Stimulated activated CD8-positive, alpha-beta memory T cell treated with anti-CD3 and anti-CD28 coated beads, Interleukin-7, amount 100 ng/mL, for 48 hours (primary cell): ENCODE results near the gene PAX3.

ENCODE experiments used
- DNase-seq, 2 donors: peaks; one replicate each; pipeline ENCODE4 v3.0.0-alpha.2; 2020; ENCODE audit warnings: low read depth in 1 of 2; ENCODE audit errors: extremely low read depth in 1 of 2

Gene PAX3

DNA sequence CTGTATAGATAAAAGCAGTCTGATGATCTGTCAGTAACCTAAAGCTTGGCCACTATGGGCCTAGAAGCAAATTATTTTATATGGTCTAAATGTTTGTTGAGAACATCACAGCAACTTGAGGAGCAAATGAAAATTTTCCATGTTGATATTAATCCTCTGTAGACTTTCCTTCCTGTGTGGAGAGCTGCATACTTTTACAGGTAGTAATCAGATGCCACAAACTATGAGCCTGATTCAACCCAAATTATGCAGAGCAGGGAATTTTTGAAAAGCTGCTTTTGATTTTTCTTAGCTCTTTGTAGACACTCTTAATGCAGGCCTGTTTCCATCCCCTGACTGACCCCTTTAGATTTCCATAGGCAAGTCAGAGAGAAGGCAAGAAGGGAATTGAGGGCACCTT lies 17.3 kb downstream of the PAX3 start:
- no peak for DNase-seq

GRCh38 chr2:222280795-222281194 lies 18.0 kb downstream of the PAX3 start:
- no peak for DNase-seq

DNA sequence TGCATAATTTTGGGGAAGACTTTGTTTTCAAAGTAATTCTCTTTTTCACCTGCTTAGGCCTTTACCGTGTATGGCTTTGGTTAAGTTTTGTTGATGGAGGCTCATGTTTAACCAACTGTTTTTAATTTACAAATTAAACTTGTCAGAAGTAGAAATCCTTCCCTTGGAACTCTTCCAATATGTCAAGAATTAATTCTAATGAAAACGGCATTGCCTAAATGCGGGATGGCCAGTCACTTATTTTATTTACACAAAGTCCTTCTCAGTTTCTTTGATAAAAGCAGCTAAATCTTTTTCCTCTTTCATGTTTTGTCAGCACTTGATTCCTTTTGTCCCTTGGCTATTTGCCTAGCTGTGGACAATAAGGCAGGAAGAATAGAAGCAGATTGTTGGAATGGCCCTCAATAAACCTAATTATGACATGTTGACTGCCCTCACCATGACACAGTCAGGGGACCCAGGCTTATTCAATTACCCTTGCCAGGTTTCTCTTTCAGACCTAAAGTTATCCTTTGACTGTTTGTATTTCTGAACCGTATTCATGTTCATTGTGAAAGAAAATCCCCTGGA lies 26.3 kb downstream of the PAX3 start:
- no peak for DNase-seq

DNA sequence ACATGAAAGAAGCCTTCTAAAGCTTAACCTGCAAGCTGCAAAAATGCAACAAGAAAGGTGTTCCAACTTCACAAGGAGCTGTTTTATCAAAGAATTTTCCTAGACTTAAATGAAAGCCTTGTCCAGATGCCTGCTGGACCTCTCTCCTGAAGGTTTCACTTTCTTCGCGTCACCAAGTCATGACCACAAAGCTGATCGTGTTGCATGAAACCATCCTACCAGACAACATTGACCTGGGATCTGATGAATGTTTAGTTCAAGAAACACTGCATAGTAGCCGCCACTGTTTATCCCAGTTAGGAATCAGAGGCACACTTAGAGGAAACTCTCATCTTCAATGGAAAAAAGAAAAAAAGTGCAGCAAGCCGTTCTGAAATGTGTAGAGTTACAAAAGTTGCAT lies 26.9 kb downstream of the PAX3 start:
- no peak for DNase-seq

GRCh38 chr2:222270396-222270795 lies 28.4 kb downstream of the PAX3 start:
- no peak for DNase-seq

GRCh38 chr2:222269132-222269531 lies 29.7 kb downstream of the PAX3 start:
- no peak for DNase-seq

DNA sequence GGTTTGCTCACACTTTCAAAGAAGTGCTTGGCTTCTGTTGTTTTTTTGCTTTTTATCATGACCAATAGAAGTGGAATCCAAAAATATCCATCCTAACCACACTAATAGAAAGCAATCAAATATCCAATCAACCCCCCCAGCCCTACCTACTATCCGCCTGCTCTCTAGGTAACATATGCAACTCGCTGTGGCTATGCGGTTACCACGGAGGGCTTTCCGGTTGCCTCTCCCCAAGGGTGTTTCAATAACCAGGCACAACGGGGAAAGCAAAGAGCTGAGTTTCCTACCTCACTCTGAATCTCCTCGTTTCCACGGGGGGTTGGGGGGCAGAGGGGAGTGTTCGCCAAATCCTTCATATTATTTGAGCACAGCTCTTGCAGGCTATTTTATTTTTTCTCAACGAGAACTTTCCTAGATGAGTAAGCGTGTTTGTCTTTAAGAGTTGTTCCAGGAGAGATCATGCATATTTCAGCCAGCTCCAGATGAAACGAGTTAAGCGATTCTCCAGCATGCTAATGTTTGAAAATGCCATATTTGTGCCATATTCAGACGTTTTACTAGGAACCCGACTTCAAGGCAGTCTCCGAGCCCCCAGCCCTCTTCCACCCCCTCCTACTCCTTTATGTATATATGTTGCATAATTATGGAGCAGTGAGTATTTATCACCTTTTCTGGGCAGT lies 30.3 kb downstream of the PAX3 start:
- no peak for DNase-seq

GRCh38 chr2:222264791-222265320 lies 33.9 kb downstream of the PAX3 start:
- DNase-seq: no peak

GRCh38 chr2:222261504-222261903 lies 37.3 kb downstream of the PAX3 start:
- DNase-seq: no peak

DNA sequence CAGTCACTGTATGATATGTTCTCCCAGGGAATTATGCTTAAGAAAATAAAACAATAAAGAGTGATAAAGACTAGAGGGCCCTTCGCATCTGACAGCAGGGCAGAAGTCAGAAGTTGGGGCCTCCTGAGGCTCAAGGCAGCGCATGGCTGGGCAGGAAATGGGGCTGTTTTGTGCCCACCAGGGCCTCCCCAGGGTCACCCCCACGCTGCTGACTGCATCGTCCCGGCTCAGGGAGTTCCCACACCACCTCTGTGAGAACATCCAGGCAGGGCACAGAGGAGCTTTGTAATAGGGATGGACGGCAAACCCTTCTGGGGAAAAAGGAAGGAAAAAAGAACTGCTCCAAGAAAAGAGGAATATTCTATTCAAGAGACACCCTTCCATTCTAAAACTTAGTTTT lies 41.2 kb downstream of the PAX3 start:
- DNase-seq: no peak

GRCh38 chr2:222256250-222256649 lies 42.5 kb downstream of the PAX3 start:
- DNase-seq: no peak

GRCh38 chr2:222255090-222255489 lies 43.7 kb downstream of the PAX3 start:
- no peak for DNase-seq

GRCh38 chr2:222250313-222250712 lies 48.5 kb downstream of the PAX3 start:
- no peak for DNase-seq

GRCh38 chr2:222249444-222249843 lies 49.4 kb downstream of the PAX3 start:
- DNase-seq: no peak

- DNase-seq: no peak
Measured at GRCh38 chr2:222248818-222249217, 50.0 kb downstream of the PAX3 start.

GRCh38 chr2:222248256-222248655 lies 50.5 kb downstream of the PAX3 start:
- DNase-seq: no peak

DNA sequence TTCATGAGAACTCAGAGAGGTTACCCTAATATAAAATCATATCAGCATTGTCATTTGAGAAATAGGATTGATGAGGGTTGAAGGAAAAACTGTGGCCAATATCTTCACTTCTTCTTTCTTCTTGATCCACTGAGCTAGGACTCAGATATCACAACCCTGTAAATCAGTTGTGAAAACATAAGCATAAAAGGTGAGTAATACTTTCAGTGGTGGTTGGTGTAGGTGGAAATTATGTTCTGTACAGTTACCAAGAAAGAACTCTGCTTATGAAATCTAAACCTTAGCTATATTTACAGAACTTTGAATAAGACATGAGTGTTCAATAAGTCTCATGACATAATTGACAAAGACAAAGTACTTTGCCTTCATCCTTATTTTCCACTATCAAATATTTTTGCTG lies 56.3 kb downstream of the PAX3 start:
- no peak for DNase-seq

DNA sequence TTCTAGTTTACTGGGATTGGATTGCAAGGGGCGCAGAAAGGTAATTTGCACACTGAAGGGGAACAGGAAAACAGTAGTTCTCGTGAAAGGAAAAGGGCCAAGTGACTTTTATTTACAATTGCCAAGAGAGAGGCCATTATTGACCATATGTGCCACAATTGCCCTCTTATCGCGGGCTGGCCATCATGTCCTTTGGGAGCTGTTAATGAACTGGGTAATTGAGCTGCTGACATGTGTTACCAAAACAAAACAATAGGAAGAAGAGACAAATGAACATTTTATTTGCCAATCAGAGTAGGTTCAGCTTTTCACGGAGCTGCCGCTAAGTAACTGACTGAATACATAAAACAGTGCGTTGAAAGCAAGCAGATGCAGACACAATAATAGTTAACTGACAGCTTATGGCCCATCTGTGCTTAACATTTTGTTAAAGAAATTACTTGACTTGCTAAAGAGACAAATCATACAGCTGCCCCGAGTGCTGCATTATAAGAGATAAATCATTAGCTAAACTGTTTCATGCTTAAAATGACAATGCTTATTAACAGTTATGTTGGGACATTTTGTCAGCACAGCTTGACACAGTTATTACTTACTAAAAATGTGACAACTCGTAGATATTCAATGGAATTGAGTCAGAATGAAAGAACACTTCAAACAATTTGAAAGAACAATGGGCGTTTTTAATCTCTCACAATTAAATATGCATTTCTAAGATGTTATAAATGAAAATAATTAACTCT lies 57.5 kb downstream of the PAX3 start:
- DNase-seq: no peak

- DNase-seq: no peak
Measured at GRCh38 chr2:222240676-222241049, 58.1 kb downstream of the PAX3 start.

DNA sequence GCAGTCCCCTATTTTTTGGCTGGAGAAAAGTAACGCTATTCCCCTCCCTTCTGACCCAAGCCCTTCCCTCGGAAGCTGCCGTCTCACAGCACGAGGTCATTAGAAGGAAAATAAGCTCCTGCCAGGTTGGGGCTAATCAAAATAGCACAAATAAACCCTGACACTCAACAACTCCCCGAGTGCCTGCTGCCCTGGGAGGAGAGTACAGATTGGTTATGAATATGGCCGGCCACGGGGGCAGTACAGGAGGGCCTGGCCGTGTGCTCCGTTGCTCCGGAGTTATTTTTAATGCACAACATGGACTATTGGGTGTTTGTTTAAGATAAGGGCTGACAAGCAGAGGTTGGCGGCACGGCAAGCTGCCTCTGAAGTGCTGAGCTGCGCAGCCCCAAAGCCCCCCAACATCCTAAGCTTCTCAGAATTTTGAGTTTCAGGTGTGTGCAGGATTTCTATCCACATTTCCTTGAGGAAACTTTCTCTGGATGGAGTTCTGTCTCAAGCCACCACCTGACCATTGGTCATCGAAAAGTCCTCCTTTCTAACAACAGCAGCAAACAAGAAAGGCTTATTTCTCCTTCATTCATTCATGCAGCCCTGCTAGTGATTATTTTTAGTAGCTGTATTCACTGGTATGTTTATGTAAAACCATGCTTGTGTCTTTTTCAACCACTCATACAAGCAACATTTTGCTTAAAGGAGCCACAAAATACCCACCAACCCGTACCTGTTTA lies 58.7 kb downstream of the PAX3 start:
- no peak for DNase-seq

DNA sequence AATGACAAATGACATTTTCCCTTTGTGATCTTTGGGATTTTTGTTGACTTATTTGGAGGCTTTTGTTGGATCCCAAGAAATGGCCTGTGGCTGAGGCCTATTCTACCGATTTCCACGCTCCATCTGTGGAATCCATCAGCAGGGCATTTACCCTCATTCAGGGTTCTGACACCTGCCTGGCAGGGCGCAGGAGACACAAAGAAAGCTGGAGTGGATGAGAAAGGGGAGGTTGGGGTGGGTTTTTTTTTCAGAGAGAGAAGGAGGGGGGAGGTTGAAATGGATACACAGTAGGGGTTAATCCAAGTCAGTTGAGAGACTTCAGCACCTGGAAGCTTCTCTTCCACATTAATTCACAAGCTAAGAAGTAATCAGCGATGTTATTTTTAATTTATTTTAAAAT lies 59.7 kb downstream of the PAX3 start:
- DNase-seq: no peak
